ENCODE measurements around the gene VBP1. TPM values are rescaled to one million over a fixed set of nuclear protein-coding genes. Genes with fewer than 3 reads are reported as not detected.

The VBP1 gene, protein sequence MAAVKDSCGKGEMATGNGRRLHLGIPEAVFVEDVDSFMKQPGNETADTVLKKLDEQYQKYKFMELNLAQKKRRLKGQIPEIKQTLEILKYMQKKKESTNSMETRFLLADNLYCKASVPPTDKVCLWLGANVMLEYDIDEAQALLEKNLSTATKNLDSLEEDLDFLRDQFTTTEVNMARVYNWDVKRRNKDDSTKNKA
- total RNA-seq = 10 to 100 TPM; 53.6 to 79.9 (median 72.1) TPM

GRCh38 chrX:155216179-155216939 is at the start of gene VBP1:
TSS of gene VBP1 (plus strand) at chrX:155216460. CDS start at chrX:155216483, 23 bp downstream.
- ATAC-seq (peak; percentile 99 to 100), DNase-seq (peak; percentile 89 to 92)
- Histone ChIP-seq H3K27ac (peak within 1 kb of the TSS; percentile 91 to 97 (median 92)), H3K27me3 (no peaks in the 10 kb centered on the region), H3K9me3 (no peaks in the 10 kb centered on the region), H3K36me3 (no peaks in the 10 kb centered on the region), H3K4me3 (peak within 1 kb of the TSS; percentile 67 to 87 (median 78)), H3K4me1 (peaks cover 7 to 8% of the 10 kb centered on the region in 2 donors)
- peak; percentile 24 to 42 for TF ChIP-seq POLR2A (IDR thresholded peaks at IDR 0.05)
- TF ChIP-seq, protein P1, sequence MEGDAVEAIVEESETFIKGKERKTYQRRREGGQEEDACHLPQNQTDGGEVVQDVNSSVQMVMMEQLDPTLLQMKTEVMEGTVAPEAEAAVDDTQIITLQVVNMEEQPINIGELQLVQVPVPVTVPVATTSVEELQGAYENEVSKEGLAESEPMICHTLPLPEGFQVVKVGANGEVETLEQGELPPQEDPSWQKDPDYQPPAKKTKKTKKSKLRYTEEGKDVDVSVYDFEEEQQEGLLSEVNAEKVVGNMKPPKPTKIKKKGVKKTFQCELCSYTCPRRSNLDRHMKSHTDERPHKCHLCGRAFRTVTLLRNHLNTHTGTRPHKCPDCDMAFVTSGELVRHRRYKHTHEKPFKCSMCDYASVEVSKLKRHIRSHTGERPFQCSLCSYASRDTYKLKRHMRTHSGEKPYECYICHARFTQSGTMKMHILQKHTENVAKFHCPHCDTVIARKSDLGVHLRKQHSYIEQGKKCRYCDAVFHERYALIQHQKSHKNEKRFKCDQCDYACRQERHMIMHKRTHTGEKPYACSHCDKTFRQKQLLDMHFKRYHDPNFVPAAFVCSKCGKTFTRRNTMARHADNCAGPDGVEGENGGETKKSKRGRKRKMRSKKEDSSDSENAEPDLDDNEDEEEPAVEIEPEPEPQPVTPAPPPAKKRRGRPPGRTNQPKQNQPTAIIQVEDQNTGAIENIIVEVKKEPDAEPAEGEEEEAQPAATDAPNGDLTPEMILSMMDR (IDR thresholded peaks at IDR 0.05 in 4 of 5, conservative IDR thresholded peaks at IDR 0.05 in 1 of 5) = peak; percentile 12 to 54 (median 34)
- in situ Hi-C loops (cut with MboI; ENCODE audit: low sequenced_read_pairs in 4 of 4) = no loop called here
- intact Hi-C loops (cut with DNase I; ENCODE audit: low total_unique reads) = loop anchor here (2.0 to 10.0 kb wide), 3 partner anchors 144 to 550 kb away; partner anchors contain the start of genes BRCC3, CMC4 and MTCP1

DNA sequence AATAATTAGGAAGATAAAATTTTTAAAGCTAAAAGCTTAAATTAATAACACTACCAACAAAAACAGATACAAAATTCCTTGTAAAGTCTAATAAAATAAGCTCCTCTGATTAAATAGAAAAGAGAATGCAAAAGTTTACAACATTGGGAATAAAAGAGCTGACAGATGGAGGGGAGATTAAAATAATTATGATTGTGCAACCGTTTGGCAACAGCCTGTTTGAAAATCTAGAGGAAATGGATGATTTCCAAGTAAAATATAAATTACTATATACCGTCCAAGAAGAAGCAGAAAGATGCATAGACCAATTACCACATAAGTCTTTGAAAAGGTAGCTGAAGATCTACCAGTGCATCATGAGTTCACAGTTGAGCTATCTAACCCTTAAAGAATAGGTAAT is 46.4 kb upstream of the VBP1 start:
- Histone ChIP-seq H3K4me3 (no peak overlapping the region), H3K27ac (no peak overlapping the region), H3K9me3 (no peaks in the 10 kb centered on the region), H3K27me3 (no peaks in the 10 kb centered on the region), H3K36me3 (no peaks in the 10 kb centered on the region), H3K4me1 (no peaks in the 10 kb centered on the region)
- in situ Hi-C loops (cut with MboI; ENCODE audit: low sequenced_read_pairs in 4 of 4) = no loop called here
- intact Hi-C loops (cut with DNase I; ENCODE audit: low total_unique reads) = no loop called here
- DNase-seq (no peak), ATAC-seq (no peak)
- TF ChIP-seq, protein P1 (IDR thresholded peaks at IDR 0.05 in 4 of 5, conservative IDR thresholded peaks at IDR 0.05 in 1 of 5) = no peak
- TF ChIP-seq POLR2A (IDR thresholded peaks at IDR 0.05) = no peak

- TF ChIP-seq, protein P1 (IDR thresholded peaks at IDR 0.05 in 4 of 5, conservative IDR thresholded peaks at IDR 0.05 in 1 of 5) = no peak
- TF ChIP-seq POLR2A (IDR thresholded peaks at IDR 0.05) = no peak
- Histone ChIP-seq H3K9me3 (no peaks in the 10 kb centered on the region), H3K27ac (no peak overlapping the region), H3K27me3 (no peaks in the 10 kb centered on the region), H3K36me3 (no peaks in the 10 kb centered on the region), H3K4me3 (no peak overlapping the region), H3K4me1 (no peaks in the 10 kb centered on the region)
- DNase-seq (no peak), ATAC-seq (no peak)
- in situ Hi-C loops (cut with MboI; ENCODE audit: low sequenced_read_pairs in 4 of 4) (no loop called here), intact Hi-C loops (cut with DNase I; ENCODE audit: low total_unique reads) (no loop called here)
Measured at GRCh38 chrX:155179346-155179997, 36.8 kb upstream of the VBP1 start.

DNA sequence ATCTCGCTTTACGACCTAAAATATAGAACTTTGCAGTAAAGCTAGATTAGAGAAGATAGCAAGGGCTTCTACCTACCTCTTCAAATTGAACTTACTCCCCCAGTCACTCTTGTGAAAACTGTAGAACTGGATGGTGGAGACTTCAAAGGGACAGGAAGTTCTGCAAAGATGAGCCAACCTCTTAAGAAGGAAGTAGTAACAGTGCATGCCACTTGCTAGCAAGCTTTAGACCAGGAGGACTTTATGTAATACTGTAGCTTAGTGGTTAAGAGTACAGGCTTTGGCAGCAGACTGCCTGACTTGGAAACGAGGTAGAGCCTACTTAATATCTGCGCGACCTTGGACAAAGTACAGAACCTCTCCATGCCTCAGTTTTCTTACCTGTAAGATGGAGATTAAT is 27.5 kb upstream of the VBP1 start:
- DNase-seq (no peak), ATAC-seq (no peak)
- no peaks in the 10 kb centered on the region for H3K9me3 ChIP-seq
- no peak overlapping the region for H3K4me3 ChIP-seq
- H3K36me3 ChIP-seq = no peaks in the 10 kb centered on the region
- intact Hi-C loops (cut with DNase I; ENCODE audit: low total_unique reads) = no loop called here
- in situ Hi-C loops (cut with MboI; ENCODE audit: low sequenced_read_pairs in 4 of 4) = no loop called here
- no peaks in the 10 kb centered on the region for H3K4me1 ChIP-seq
- TF ChIP-seq, protein P1 (IDR thresholded peaks at IDR 0.05 in 4 of 5, conservative IDR thresholded peaks at IDR 0.05 in 1 of 5) = no peak
- TF ChIP-seq POLR2A (IDR thresholded peaks at IDR 0.05) = no peak
- no peak overlapping the region for H3K27ac ChIP-seq
- no peaks in the 10 kb centered on the region for H3K27me3 ChIP-seq
